ENCODE data around the gene PLEKHN1. TPM values are rescaled to one million over a fixed set of nuclear protein-coding genes. Genes with fewer than 3 reads are reported as not detected.

Gene PLEKHN1
- total RNA-seq, 1 experiment from 2014 or later, result 0.93 TPM

GRCh38 chr1:930633-931138 lies 35.6 kb upstream of the PLEKHN1 start:
- DNase-seq (ENCODE audit: low spot score), result no peak

- no peak for DNase-seq (ENCODE audit: low spot score)
Measured at GRCh38 chr1:931380-932172, 34.7 kb upstream of the PLEKHN1 start.

DNA sequence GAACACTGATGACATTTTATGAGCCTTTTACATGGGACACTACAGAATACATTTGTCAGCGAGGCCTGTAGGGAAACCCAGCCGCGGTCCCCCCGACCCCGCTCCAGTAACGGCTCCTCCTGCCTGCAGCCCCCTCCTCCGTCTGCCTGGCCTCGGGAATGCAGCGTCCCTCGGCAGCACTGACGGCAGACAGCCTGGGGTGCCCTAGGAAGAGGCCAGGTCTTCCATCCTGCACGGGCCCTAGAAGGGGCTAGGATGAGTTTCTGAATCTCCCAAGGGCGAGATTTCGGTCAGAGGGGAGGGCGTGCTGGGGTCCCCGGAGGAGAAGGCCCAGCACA lies 34.1 kb upstream of the PLEKHN1 start:
- DNase-seq (ENCODE audit: low spot score), result no peak

DNA sequence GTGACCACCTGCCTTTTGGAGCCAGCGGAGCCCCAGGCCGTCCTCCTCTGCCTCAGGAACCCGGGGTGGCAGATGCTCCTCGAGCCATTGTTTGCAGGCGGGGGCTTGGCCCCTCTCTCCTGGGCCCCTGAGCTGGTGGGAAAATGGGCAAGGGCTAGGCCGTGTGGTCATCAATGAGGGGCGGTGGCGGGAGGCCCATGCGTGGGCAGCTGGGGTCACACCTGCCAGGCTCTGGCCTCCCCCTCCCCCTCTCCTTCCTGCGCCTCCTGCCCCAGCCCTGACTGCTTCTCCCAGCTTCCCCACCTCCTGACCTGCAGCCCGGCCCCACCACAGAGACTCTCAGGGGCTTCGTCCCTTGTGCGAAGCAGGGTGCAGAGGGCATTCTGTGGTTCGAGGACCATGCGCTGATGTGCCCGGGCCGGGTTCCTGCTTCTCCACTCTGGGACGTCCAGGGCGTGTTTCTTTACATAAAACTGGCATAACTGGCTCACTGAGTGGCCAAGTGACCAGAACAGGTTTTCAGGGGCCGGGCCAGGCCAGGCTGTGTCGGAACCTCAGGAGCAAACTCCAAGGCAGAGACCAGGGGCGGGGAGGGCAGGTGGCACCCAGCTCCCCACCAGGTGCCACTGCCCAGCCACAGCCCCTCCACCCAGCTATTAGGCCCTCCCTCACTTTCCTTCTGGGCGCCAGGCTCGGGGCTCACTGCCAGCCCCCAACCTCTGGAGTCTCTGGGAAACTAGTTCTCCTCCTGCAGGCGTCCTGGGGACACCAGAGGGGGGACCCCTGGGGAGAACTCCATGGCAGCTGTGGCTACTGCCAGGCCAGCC lies 33.3 kb upstream of the PLEKHN1 start:
- DNase-seq (ENCODE audit: low spot score), result no peak

GRCh38 chr1:933603-933940 lies 32.7 kb upstream of the PLEKHN1 start:
- DNase-seq (ENCODE audit: low spot score), result no peak

- DNase-seq (ENCODE audit: low spot score), result no peak
Measured at GRCh38 chr1:934991-935750, 31.1 kb upstream of the PLEKHN1 start.

DNA sequence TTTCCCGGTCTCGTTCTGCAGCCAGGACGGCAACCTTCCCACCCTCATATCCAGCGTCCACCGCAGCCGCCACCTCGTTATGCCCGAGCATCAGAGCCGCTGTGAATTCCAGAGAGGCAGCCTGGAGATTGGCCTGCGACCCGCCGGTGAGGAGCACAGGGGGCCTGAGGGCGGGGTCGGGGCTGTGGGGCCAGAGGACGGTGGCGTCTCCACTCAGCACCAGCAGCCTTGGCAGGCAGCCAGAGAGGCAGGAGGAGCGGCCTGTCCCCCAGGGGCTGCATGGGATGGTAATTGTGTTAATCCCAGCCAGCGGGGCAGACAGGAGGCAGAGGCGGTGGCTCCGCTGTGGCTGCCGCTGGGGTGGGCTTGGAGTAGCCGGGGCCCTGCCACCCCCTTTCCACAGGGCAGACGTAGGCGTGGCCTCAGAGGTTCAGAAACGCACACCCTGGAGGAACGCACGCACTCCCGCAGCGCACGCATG lies 30.5 kb upstream of the PLEKHN1 start:
- no peak for DNase-seq (ENCODE audit: low spot score)

DNA sequence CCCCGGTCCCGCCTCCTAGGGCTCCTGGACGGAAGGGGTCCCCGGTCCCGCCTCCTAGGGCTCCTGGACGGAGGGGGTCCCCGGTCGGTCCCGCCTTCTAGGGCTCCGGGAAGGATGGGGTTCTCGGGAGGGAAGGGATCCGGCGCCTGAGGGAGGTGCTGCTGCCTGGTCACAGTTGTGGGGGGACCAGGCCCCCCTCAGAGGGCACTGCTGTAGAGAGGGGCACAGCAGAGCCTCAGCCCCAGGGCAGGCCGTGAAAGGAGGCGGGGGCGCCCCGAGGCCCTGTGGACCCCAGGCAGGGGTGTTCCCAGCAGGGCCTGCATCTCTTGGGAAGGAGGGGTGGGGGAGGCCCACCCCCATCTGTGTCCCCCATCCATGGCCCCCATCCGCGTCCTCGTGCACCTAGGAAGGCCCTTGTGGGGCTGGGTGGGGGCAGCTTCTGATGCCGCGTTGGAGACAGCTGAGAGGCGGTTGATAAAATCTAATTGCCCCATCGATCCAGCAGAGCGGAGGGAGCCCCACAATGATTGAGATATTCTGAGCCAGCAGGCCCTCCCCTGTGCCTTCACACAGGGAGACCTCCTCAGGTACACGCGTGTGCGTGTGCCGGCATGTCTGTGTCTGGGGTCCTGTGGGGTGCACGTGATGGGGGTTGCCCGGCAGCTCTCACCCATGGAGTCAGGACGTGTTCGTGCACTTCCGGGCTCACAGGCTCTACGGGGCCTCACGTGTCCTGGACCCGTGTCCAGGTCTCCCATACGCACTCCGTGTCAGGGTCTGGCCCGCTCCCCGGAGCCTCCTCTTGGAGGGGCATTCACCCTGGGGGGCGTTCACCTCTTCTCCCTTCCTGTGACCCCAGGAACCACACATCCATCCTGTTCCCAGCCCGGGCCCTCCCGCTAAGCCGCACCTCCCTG lies 29.7 kb upstream of the PLEKHN1 start:
- DNase-seq (ENCODE audit: low spot score), result no peak

DNA sequence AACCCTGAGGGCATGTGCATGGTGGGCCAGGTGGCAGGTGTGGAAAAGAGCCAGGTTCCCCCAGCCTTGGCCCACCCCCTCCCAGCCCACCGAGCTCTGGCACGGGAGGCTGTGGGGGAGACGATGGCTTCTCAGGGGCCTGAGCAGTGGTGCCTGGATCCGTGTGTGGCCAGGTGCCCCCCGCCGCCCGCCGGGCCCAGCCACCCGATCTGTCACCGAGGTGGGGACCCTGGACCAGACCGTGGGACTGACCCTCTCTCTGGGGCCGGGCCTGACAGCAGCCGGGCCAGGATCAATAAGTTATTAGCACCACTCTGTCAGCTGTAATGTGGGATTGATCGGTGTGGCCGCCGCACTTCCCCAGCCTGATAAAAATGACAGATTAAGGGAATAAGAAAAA lies 28.8 kb upstream of the PLEKHN1 start:
- DNase-seq (ENCODE audit: low spot score), result no peak

DNA sequence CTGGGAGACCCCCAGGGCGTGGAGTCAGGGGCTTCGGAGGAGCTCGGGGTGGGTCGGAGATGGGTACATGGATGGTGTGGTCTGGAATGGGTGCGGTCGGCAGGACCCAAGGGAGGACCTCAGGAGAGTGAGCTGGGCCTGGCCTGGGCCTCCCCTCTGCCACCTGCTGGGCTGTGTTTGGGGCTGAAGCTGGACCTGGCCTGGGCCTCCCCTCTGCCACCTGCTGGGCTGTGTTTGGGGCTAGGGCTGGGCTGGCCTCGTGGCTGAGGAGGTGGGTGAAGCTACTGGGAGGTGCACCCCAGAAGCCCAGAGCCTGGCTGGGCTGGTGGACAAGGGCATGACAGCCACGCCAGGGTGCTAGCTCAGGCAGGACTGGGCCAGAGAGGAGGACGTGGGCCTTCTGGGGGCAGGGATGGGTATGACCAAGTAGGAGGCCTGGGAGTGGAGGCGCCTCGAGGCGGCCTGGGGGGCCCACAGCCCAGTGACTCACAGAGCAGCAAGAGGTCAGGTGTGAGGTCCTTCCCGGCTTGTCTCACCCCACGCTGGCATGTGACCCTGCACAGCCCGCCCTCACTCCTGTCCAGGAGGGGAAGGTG lies 28.1 kb upstream of the PLEKHN1 start:
- peak; percentile 79 for DNase-seq (ENCODE audit: low spot score)

GRCh38 chr1:938711-939489 lies 27.4 kb upstream of the PLEKHN1 start:
- DNase-seq (ENCODE audit: low spot score), result no peak

GRCh38 chr1:939511-940106 lies 26.7 kb upstream of the PLEKHN1 start:
- no peak for DNase-seq (ENCODE audit: low spot score)

- peak; percentile 49 for DNase-seq (ENCODE audit: low spot score)
Measured at GRCh38 chr1:940107-941014, 25.9 kb upstream of the PLEKHN1 start.

- DNase-seq (ENCODE audit: low spot score), result no peak
Measured at GRCh38 chr1:941015-941587, 25.2 kb upstream of the PLEKHN1 start.

DNA sequence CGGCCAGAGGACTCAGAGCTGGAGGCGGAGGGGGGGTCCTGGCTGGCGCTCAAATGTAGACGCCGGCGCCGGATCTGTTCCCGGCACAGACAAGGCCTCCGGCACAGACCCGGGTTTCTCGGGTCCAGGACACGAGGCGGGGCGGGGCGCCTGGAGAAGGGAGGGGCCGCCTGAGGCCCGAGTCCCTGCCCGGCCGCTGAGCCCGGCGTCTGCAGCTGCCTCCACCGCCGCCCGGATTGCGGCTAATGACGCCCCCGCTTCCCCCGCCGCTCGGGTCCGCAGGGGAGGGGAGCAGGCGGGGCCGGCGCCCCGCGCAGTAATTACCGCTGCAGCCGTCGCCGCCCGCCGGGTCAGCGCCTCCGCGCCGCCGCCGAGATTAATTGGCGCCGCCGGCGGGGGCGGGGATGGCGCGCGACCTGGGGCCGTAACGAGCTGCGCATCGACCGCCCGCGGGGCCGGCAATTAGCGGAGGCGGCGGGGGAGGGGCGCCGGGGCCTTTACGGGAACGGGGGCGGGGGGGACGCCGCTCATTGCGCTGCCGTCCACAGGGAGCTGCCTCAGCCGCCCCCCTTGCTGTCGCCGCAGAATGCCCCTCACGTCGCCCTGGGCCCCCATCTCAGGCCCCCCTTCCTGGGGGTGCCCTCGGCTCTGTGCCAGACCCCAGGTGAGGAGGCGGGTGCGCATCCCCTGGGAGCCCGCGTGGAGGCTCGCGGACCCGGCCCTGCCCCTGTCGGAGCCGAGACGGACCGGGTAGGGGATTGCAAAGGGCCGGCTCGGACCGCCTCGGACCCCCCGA lies 24.5 kb upstream of the PLEKHN1 start:
- peak; percentile 62 for DNase-seq (ENCODE audit: low spot score)

DNA sequence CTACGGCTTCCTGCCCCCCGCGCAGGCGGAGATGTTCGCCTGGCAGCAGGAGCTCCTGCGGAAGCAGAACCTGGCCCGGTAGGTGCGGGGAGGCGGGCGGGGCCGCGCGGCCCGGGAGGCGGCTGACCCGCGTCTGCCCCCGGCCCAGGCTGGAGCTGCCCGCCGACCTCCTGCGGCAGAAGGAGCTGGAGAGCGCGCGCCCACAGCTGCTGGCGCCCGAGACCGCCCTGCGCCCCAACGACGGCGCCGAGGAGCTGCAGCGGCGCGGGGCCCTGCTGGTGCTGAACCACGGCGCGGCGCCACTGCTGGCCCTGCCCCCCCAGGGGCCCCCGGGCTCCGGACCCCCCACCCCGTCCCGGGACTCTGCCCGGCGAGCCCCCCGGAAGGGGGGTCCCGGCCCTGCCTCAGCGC lies 23.9 kb upstream of the PLEKHN1 start:
- DNase-seq (ENCODE audit: low spot score), result no peak

- DNase-seq (ENCODE audit: low spot score), result peak; percentile 72
Measured at GRCh38 chr1:942864-943533, 23.3 kb upstream of the PLEKHN1 start.
